Adrenal gland (tissue), 12 donors: Measurements from ENCODE around the gene OLFM2. TPM values are rescaled to one million over a fixed set of nuclear protein-coding genes. Genes with fewer than 3 reads are reported as not detected.

Source experiments
- DNase-seq, 7 donors: peaks; one replicate each; pipeline ENCODE4 v3.0.0-alpha.2; 2019 to 2020
- H3K27ac ChIP-seq, 5 donors: fragments of 200-600 bp; sonication (generic) in 4 of 5; 1 replicate in 3 of 5; 2 replicates in 2 of 5; pipeline versions ENCODE4 v1.5.1 to v1.8.0; 2016 to 2020; ENCODE audit warnings: mild to moderate bottlenecking in 1 of 5
- H3K27me3 ChIP-seq: fragments of 200-600 bp; 2 replicates; pipeline ENCODE4 v1.8.0; 2021
- H3K36me3 ChIP-seq, 2 donors: fragments of 200-600 bp; replicated peaks in 1 of 2; 1 replicate in 1 of 2; 2 replicates in 1 of 2; pipeline versions ENCODE4 v1.5.1 to v1.8.0; 2018 to 2022
- H3K4me1 ChIP-seq, 2 donors: fragments of 200-600 bp; replicated peaks in 1 of 2; 1 replicate in 1 of 2; 2 replicates in 1 of 2; pipeline versions ENCODE4 v1.5.1 to v1.8.0; 2018 to 2021
- H3K4me3 ChIP-seq, 4 donors: fragments of 200-600 bp; sonication (generic) in 3 of 4; one replicate each; pipeline ENCODE4 v1.5.1; 2016 to 2018
- H3K9me3 ChIP-seq, 3 donors: fragments of 200-600 bp; sonication (generic) in 1 of 3; replicated peaks in 1 of 3; 1 replicate in 2 of 3; 2 replicates in 1 of 3; pipeline versions ENCODE4 v1.5.1 to v1.8.0; 2016 to 2021
- CTCF ChIP-seq, 6 experiments: fragments of 450-650 bp in 4 of 6; fragments of 200-600 bp in 2 of 6; sonication (generic) in 1 of 6; IDR thresholded peaks; 1 replicate in 5 of 6; 2 replicates in 1 of 6; pipeline versions ENCODE4 v1.5.1 to v1.8.0; 2016 to 2021; ENCODE audit warnings: antibody characterized with exemption in 6 of 6, mild to moderate bottlenecking in 2 of 6, moderate library complexity in 1 of 6
- POLR2A ChIP-seq, 2 donors: fragments of 450-650 bp; IDR thresholded peaks; one replicate each; pipeline ENCODE4 v1.6.1; 2017; ENCODE audit warnings: antibody characterized with exemption in 2 of 2, mild to moderate bottlenecking in 2 of 2, moderate library complexity in 1 of 2
- WGBS, 4 donors: extraction: QIAGEN DNeasy Blood & Tissue Kit in 2 of 4; methylation state at CpG; one replicate each; pipeline versions ENCODE4 v1.1.5 to v1.1.7; 2013 to 2017; 5-methylcytosine and 5-hydroxymethylcytosine counted together
- intact Hi-C, 2 donors: fragments of 100-400 bp; cut with DNase I; formaldehyde crosslinking; loops; one replicate each; pipeline versions ENCODE4 v1.14.1 to v1.15.0; 2022 to 2023
- polyA plus RNA-seq, 3 donors: library from polyadenylated mRNA; stranded (reverse); fragments of 200-250 nt in 2 of 3; fragments of 350-450 nt in 1 of 3; fragmentation: Illumina TruSeq in 1 of 3; extraction: RNeasy Lipid Tissue Mini Kit (QIAGEN cat#74804) in 1 of 3; gene quantifications; one replicate each; pipeline ENCODE4 v1.2.3, GENCODE V29; 2013 to 2014
- total RNA-seq, 9 donors: library from RNA; depleted of rRNA in 4 of 9; stranded (reverse); fragments of >200 nt in 4 of 9; fragments of 120-200 nt in 1 of 9; fragmentation: NEBNext Ultra II Directional in 1 of 9; extraction: Animal tissue kit (Norgen Biotek cat#: 25700) in 1 of 9; gene quantifications; one replicate each; pipeline versions ENCODE4 v1.1.0 to v1.2.4, GENCODE V29; 2013 to 2023
- donor health status: healthy with polysubstance abuse.
- donor health status: Bipolar disorder and iron deficiency.
- donor health status: DM: yes; HTN: yes; CAD: no.
- donor health status: DM: no; HTN: no; CAD: no.
- donor health status: DM: no; HTN: no; CAD: no.
- donor health status: DM: yes; HTN: yes; CAD: no.

The OLFM2 gene
- total and polyA plus RNA-seq, 12 donors, result 2.2 to 76.2 (median 51.5) TPM

- intact Hi-C loops, result no loop called here
- Histone ChIP-seq H3K27ac (no peak overlapping the region), H3K4me3 (no peak overlapping the region), H3K4me1 (peaks cover 5 to 13% of the 10 kb centered on the region in 2 donors), H3K9me3 (no peaks in the 10 kb centered on the region), H3K36me3 (no peaks in the 10 kb centered on the region), H3K27me3 (no peaks in the 10 kb centered on the region)
- DNase-seq, result no peak
- TF ChIP-seq CTCF (IDR thresholded peaks at IDR 0.05), result no peak
- no peak for TF ChIP-seq POLR2A (IDR thresholded peaks at IDR 0.05)
- WGBS, 4 donors, result 35 to 100% (median 91%) methylated on average over 1 of the region's 1 CpG
Measured at GRCh38 chr19:9910625-9911024, 25.7 kb downstream of the OLFM2 start.

- no peaks in the 10 kb centered on the region for H3K36me3 ChIP-seq
- peaks cover 5 to 10% of the 10 kb centered on the region in 2 donors for H3K4me1 ChIP-seq
- no peak for TF ChIP-seq CTCF (IDR thresholded peaks at IDR 0.05)
- no peak for TF ChIP-seq POLR2A (IDR thresholded peaks at IDR 0.05)
- DNase-seq, result no peak
- no peaks in the 10 kb centered on the region for H3K27me3 ChIP-seq
- no peak overlapping the region for H3K4me3 ChIP-seq
- 58 to 73% (median 64%) methylated on average over 8 to 10 of the region's 10 CpGs for WGBS, 4 donors
- H3K27ac ChIP-seq, result no peak overlapping the region
- intact Hi-C loops, result no loop called here
- no peaks in the 10 kb centered on the region for H3K9me3 ChIP-seq
Measured at GRCh38 chr19:9909251-9909650, 27.1 kb downstream of the OLFM2 start.

- Histone ChIP-seq H3K9me3 (no peaks in the 10 kb centered on the region), H3K27me3 (no peaks in the 10 kb centered on the region), H3K4me3 (no peak overlapping the region), H3K36me3 (no peaks in the 10 kb centered on the region), H3K27ac (no peak overlapping the region), H3K4me1 (no peaks in the 10 kb centered on the region)
- intact Hi-C loops, result no loop called here
- no peak for TF ChIP-seq POLR2A (IDR thresholded peaks at IDR 0.05)
- TF ChIP-seq CTCF (IDR thresholded peaks at IDR 0.05), result no peak
- no peak for DNase-seq
- WGBS, 4 donors, result 68 to 81% (median 73%) methylated on average over 12 to 16 of the region's 16 CpGs
Measured at GRCh38 chr19:9906475-9907087, 29.7 kb downstream of the OLFM2 start.

- DNase-seq, result no peak
- no peaks in the 10 kb centered on the region for H3K27me3 ChIP-seq
- TF ChIP-seq POLR2A (IDR thresholded peaks at IDR 0.05), result no peak
- TF ChIP-seq CTCF (IDR thresholded peaks at IDR 0.05), result no peak
- H3K9me3 ChIP-seq, result no peaks in the 10 kb centered on the region
- H3K36me3 ChIP-seq, result no peaks in the 10 kb centered on the region
- H3K4me1 ChIP-seq, result no peaks in the 10 kb centered on the region
- intact Hi-C loops, result no loop called here
- no peak overlapping the region for H3K27ac ChIP-seq
- 87 to 92% (median 88%) methylated on average over 5 of the region's 5 CpGs for WGBS, 4 donors
- H3K4me3 ChIP-seq, result no peak overlapping the region
Measured at GRCh38 chr19:9903336-9903735, 33.0 kb downstream of the OLFM2 start.
